Endothelial cell of umbilical vein (primary cell): ENCODE results near the gene BLOC1S4. TPM values are rescaled to one million over a fixed set of nuclear protein-coding genes. Genes with fewer than 3 reads are reported as not detected.

Experiments used
- BruUV-seq: library from RNA; stranded (reverse); fragments of 400-500 nt; replicated peaks from 2 replicates; lab custom pipeline; 2021; lab: Mats Ljungman, UMichigan
- CTCF ChIA-PET: fragments of 300-600, 350-600 bp; sonication (Branson Sonifier 250); formaldehyde crosslinking; loops from one replicate; lab custom pipeline; 2021; ENCODE audit warnings: antibody characterized with exemption, inconsistent platforms; lab: Charles Lee
- POLR2A ChIA-PET: fragments of 300-600, 350-600 bp; sonication (Branson Sonifier 250); formaldehyde crosslinking; loops from one replicate; lab custom pipeline; 2021; ENCODE audit warnings: antibody characterized with exemption, inconsistent platforms; lab: Charles Lee
- DNase-seq: peaks from one replicate; pipeline ENCODE4 v3.0.0-alpha.2; 2011; ENCODE audit warnings: low read depth, low spot score
- FAIRE-seq: peaks from 2 replicates; lab custom pipeline; 2011; peaks lifted over from hg19 to GRCh38; lab: Jason Lieb, UNC
- H2AFZ ChIP-seq: 2 replicates; pipeline ENCODE4 v1.6.0; 2012; ENCODE audit warnings: low read depth, low read length, control low read depth, inconsistent platforms
- H3K27ac ChIP-seq: 2 replicates; pipeline ENCODE4 v1.5.1; 2011; ENCODE audit warnings: low read depth, mild to moderate bottlenecking, control low read depth, low read length, moderate library complexity; ENCODE audit not compliant: insufficient read depth
- H3K27me3 ChIP-seq, 2 experiments: 2 replicates each; pipeline versions ENCODE4 v1.6.0 to v1.6.1; 2011; ENCODE audit warnings: low read length in 2 of 2, mixed read lengths in 1 of 2; ENCODE audit not compliant: control insufficient read depth in 2 of 2, insufficient read depth in 2 of 2
- H3K36me3 ChIP-seq, 2 experiments: 2 replicates in 1 of 2; 3 replicates in 1 of 2; pipeline ENCODE4 v1.5.1; 2011; ENCODE audit warnings: low read length in 2 of 2, mild to moderate bottlenecking in 1 of 2, moderate library complexity in 1 of 2; ENCODE audit not compliant: control insufficient read depth in 2 of 2, insufficient read depth in 2 of 2; ENCODE audit errors: extremely low read depth in 1 of 2
- H3K4me1 ChIP-seq: 3 replicates; pipeline ENCODE4 v1.5.1; 2011; ENCODE audit warnings: mild to moderate bottlenecking, low read length; ENCODE audit not compliant: control insufficient read depth, insufficient read depth; ENCODE audit errors: extremely low read depth
- H3K4me2 ChIP-seq: 2 replicates; pipeline ENCODE4 v1.6.1; 2011; ENCODE audit warnings: low read length, control low read depth, mixed read lengths; ENCODE audit not compliant: insufficient read depth
- H3K4me3 ChIP-seq, 3 experiments: fragments of 200-600 bp in 1 of 3; sonication (generic), shearing (Covaris generic) in 1 of 3; replicated peaks in 1 of 3; 2 replicates each; pipeline ENCODE4 v1.5.1; 2011 to 2016; ENCODE audit warnings: control low read depth in 3 of 3, low read length in 3 of 3, mild to moderate bottlenecking in 2 of 3, inconsistent platforms in 1 of 3, low read depth in 1 of 3, moderate library complexity in 1 of 3; ENCODE audit not compliant: insufficient read depth in 1 of 3
- H3K79me2 ChIP-seq: 2 replicates; pipeline ENCODE4 v1.6.0; 2012; ENCODE audit warnings: low read length, inconsistent platforms; ENCODE audit not compliant: control insufficient read depth, insufficient read depth
- H3K9ac ChIP-seq: replicated peaks from 2 replicates; pipeline ENCODE3; 2011; ENCODE audit warnings: low read length, control low read depth; ENCODE audit not compliant: insufficient read depth; ENCODE audit errors: extremely low read depth
- H3K9me1 ChIP-seq: replicated peaks from 3 replicates; pipeline ENCODE4 v1.6.0; 2011; ENCODE audit warnings: mild to moderate bottlenecking, low read length; ENCODE audit not compliant: control insufficient read depth, insufficient read depth; ENCODE audit errors: extremely low read depth
- H3K9me3 ChIP-seq: replicated peaks from 2 replicates; pipeline ENCODE4 v1.5.1; 2012; ENCODE audit warnings: low read length, inconsistent platforms; ENCODE audit not compliant: control insufficient read depth, insufficient read depth
- H4K20me1 ChIP-seq: replicated peaks from 2 replicates; pipeline ENCODE3; 2011; ENCODE audit warnings: mild to moderate bottlenecking, low read length; ENCODE audit not compliant: control insufficient read depth, insufficient read depth; ENCODE audit errors: extremely low read depth
- EZH2 ChIP-seq: IDR thresholded peaks from 2 replicates; pipeline ENCODE4 v1.6.1; 2012; ENCODE audit warnings: borderline replicate concordance, low read depth, mild to moderate bottlenecking, moderate library complexity, low read length, inconsistent platforms; ENCODE audit not compliant: severe bottlenecking
- FOS ChIP-seq: IDR thresholded peaks from 2 replicates; pipeline ENCODE4 v1.6.1; 2011; ENCODE audit warnings: mild to moderate bottlenecking, low read length, moderate library complexity, borderline replicate concordance; ENCODE audit not compliant: insufficient read depth
- GATA2 ChIP-seq: IDR thresholded peaks from 2 replicates; pipeline ENCODE4 v1.7.0; 2011; ENCODE audit warnings: low read depth, mild to moderate bottlenecking, moderate library complexity, mixed read lengths, low read length; ENCODE audit not compliant: insufficient read length, insufficient read depth
- JUN ChIP-seq: IDR thresholded peaks from 2 replicates; pipeline ENCODE4 v1.6.1; 2011; ENCODE audit warnings: borderline replicate concordance, low read depth; ENCODE audit not compliant: insufficient read length, insufficient read depth
- MYC ChIP-seq: IDR thresholded peaks from one replicate; pipeline ENCODE4 v1.6.1; 2011; ENCODE audit warnings: mild to moderate bottlenecking, low read depth, low read length
- POLR2A ChIP-seq: IDR thresholded peaks from 2 replicates; pipeline ENCODE4 v1.6.1; 2012; ENCODE audit warnings: low read depth, mild to moderate bottlenecking, control low read depth, low read length
- POLR2AphosphoS5 ChIP-seq: IDR thresholded peaks from 2 replicates; pipeline ENCODE4 v1.6.1; 2012; ENCODE audit warnings: low read depth, mild to moderate bottlenecking, control low read depth, low read length, moderate library complexity; ENCODE audit not compliant: insufficient read depth
- dilution Hi-C: fragments of 300-500 bp; cut with MboI; formaldehyde crosslinking; loops from one replicate; pipeline ENCODE4 v1.15.0; 2019; ENCODE audit warnings: low sequenced_read_pairs; ENCODE audit not compliant: extremely low pct_ligation_motif_present
- intact Hi-C: fragments of 100-400 bp; cut with micrococcal nuclease; formaldehyde crosslinking; loops from one replicate; pipeline ENCODE4 v1.10.0; 2022
- polyA plus RNA-seq, 4 experiments: library from polyadenylated mRNA; depleted of rRNA in 3 of 4; stranded (reverse) in 3 of 4; unstranded in 1 of 4; fragments of >200 nt; gene quantifications; 2 replicates each; pipeline versions ENCODE4 v1.2.1 to v1.2.3, GENCODE V29; 2011 to 2012; ENCODE audit warnings: missing spikeins in 1 of 4
- total RNA-seq: library from RNA; stranded (reverse); gene quantifications from 2 replicates; pipeline ENCODE4 v1.2.3, GENCODE V29; 2021
- TF ChIP-seq, protein P1 (sequence below), 2 donors: IDR thresholded peaks; 1 replicate in 1 of 2; 2 replicates in 1 of 2; pipeline ENCODE4 v1.5.1; 2011; ENCODE audit warnings: low read length in 2 of 2, mild to moderate bottlenecking in 2 of 2, moderate library complexity in 2 of 2, control low read depth in 1 of 2, inconsistent platforms in 1 of 2, low read depth in 1 of 2; ENCODE audit not compliant: insufficient read depth in 1 of 2; ENCODE audit errors: extremely low read depth in 1 of 2
- TF ChIP-seq, protein P2 (sequence below): IDR thresholded peaks from 2 replicates; pipeline ENCODE4 v1.6.1; 2011; ENCODE audit not compliant: insufficient read depth, insufficient read length

BLOC1S4 gene
- total and polyA plus RNA-seq, 2 donors (not counting 3 experiments of a cell fraction or from before 2014, with no cell fraction given), result 12.7 to 16.9 TPM

DNA sequence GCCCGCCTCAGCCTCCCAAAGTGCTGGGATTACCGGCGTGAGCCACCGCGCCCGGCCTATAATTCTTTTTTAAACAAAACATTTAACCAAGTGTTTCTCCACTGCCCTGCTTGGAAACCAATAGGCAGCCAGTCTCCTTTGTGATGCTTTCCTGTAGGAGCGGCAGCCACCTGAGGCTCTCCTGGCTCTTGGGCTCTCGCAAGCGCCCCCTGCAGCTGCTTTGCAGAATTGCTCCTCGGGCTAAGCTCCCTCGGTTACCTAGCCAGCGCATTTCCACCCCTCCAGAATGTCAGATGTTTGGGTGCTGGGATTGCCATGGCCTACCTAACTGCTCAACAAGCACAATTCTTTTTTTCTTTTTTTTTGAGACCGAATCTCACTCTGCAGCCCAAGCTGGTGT is 14.6 kb upstream of the BLOC1S4 start:
- Histone ChIP-seq H3K9me3 (no peaks in the 10 kb centered on the region), H3K27ac (no peak overlapping the region), H3K4me2 (no peak overlapping the region), H4K20me1 (no peaks in the 10 kb centered on the region), H3K27me3 (no peaks in the 10 kb centered on the region), H3K9me1 (no peaks in the 10 kb centered on the region), H3K4me1 (no peaks in the 10 kb centered on the region), H3K4me3 (no peak overlapping the region), H3K79me2 (peaks cover 16% of the 10 kb centered on the region), H2AFZ (no peak overlapping the region), H3K9ac (no peak overlapping the region), H3K36me3 (peaks cover 0 to 4% of the 10 kb centered on the region in 2 experiments)
- FAIRE-seq, result no peak
- POLR2A ChIA-PET, result no interaction called here
- no peak for DNase-seq
- BruUV-seq, result no TSS peak
- TF ChIP-seq, protein P1, sequence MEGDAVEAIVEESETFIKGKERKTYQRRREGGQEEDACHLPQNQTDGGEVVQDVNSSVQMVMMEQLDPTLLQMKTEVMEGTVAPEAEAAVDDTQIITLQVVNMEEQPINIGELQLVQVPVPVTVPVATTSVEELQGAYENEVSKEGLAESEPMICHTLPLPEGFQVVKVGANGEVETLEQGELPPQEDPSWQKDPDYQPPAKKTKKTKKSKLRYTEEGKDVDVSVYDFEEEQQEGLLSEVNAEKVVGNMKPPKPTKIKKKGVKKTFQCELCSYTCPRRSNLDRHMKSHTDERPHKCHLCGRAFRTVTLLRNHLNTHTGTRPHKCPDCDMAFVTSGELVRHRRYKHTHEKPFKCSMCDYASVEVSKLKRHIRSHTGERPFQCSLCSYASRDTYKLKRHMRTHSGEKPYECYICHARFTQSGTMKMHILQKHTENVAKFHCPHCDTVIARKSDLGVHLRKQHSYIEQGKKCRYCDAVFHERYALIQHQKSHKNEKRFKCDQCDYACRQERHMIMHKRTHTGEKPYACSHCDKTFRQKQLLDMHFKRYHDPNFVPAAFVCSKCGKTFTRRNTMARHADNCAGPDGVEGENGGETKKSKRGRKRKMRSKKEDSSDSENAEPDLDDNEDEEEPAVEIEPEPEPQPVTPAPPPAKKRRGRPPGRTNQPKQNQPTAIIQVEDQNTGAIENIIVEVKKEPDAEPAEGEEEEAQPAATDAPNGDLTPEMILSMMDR (IDR thresholded peaks at IDR 0.05; ENCODE audit: extremely low read depth in 1 of 2, insufficient read depth in 1 of 2, low read depth in 1 of 2, low read length in 2 of 2), result peak; percentile 14 to 38
- no peak for TF ChIP-seq JUN
- intact Hi-C loops (no loop called here), dilution Hi-C loops (no loop called here)
- CTCF ChIA-PET, result interaction anchor here (0.7 to 1.0 kb wide), 3 partner anchors 8 to 11 kb away, joined by 3 to 4 read pairs (median 3); partner anchors contain the start of gene MRFAP1L1

DNA sequence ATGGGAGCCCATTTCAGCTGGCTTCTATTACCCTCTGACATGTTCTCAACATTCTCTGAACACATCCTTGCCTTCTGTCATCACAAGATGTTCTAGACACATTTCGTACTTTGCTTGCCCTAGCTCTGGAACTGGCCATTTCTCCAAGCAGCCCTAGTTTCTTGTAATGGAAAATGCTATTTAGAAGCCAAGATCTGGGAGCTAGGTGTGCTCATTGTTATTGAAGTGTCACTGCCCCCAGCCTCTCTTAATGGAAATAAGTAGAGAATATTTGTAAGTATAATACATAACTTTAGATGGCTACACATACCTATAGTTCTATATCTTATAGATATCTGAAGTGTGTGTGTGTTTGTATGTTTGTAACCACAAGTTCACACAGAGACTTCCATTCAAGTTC is 13.2 kb upstream of the BLOC1S4 start:
- CTCF ChIA-PET, result interaction anchor here (0.6 kb wide), 1 partner anchor 8 kb away, joined by 3 read pairs; no protein-coding TSS in a partner anchor
- FAIRE-seq, result no peak
- BruUV-seq, result no TSS peak
- peaks cover 29% of the 10 kb centered on the region for H3K79me2 ChIP-seq
- intact Hi-C loops (no loop called here), dilution Hi-C loops (no loop called here)
- H3K9me1 ChIP-seq, result no peaks in the 10 kb centered on the region
- TF ChIP-seq POLR2A (no peak), POLR2AphosphoS5 (no peak), GATA2 (no peak), MYC (no peak), JUN (no peak), FOS (no peak), EZH2 (no peak)
- TF ChIP-seq, protein P1 (IDR thresholded peaks at IDR 0.05; ENCODE audit: extremely low read depth in 1 of 2, insufficient read depth in 1 of 2, low read depth in 1 of 2, low read length in 2 of 2), result no peak
- TF ChIP-seq, protein P2, sequence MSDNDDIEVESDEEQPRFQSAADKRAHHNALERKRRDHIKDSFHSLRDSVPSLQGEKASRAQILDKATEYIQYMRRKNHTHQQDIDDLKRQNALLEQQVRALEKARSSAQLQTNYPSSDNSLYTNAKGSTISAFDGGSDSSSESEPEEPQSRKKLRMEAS, result no peak
- H3K4me3 ChIP-seq, result no peak overlapping the region
- H2AFZ ChIP-seq, result no peak overlapping the region
- no peak overlapping the region for H3K9ac ChIP-seq
- H4K20me1 ChIP-seq, result no peaks in the 10 kb centered on the region
- DNase-seq, result no peak
- peaks cover 0 to 4% of the 10 kb centered on the region in 2 experiments for H3K36me3 ChIP-seq
- no peak overlapping the region for H3K27ac ChIP-seq
- no peaks in the 10 kb centered on the region for H3K27me3 ChIP-seq
- H3K4me1 ChIP-seq, result peaks cover under 1% of the 10 kb centered on the region
- no peak overlapping the region for H3K4me2 ChIP-seq
- no peaks in the 10 kb centered on the region for H3K9me3 ChIP-seq
- POLR2A ChIA-PET, result no interaction called here
